A549 (cell line): ENCODE data around the gene UBASH3B. TPM values are rescaled to one million over a fixed set of nuclear protein-coding genes. Genes with fewer than 3 reads are reported as not detected.

Source experiments
- ATAC-seq, 2 experiments: fragments of 200-7000 bp in 1 of 2; fragments of >200 bp in 1 of 2; cut with Nextera tagmentation in 1 of 2; cut with Tn5 transposase in 1 of 2; 3 replicates each; pipeline versions ENCODE4 v1.8.0 to v1.9.1; 2018 to 2020; ENCODE audit warnings: mild to moderate bottlenecking in 1 of 2, moderate library complexity in 1 of 2
- CTCF ChIA-PET: fragments of 300-600 bp; sonication (Branson Sonifier 250); formaldehyde crosslinking; extraction: SDS; loops from one replicate; lab custom pipeline; 2021; ENCODE audit warnings: antibody characterized with exemption, inconsistent platforms; lab: Yijun Ruan, JAX
- POLR2A ChIA-PET: fragments of 350-600 bp; formaldehyde crosslinking; extraction: SDS; loops from one replicate; lab custom pipeline; 2021; ENCODE audit warnings: antibody characterized with exemption, inconsistent platforms; lab: Yijun Ruan, JAX
- DNase-seq, 2 experiments: peaks; one replicate each; pipeline versions ENCODE4 v3.0.0 to v3.0.0-alpha.2; 2011 to 2016; ENCODE audit warnings: low read depth in 1 of 2, low spot score in 1 of 2
- FAIRE-seq: peaks from 2 replicates; lab custom pipeline; 2011; peaks lifted over from hg19 to GRCh38; lab: Jason Lieb, UNC
- H3K27ac ChIP-seq, 2 experiments: fragments of >200 bp; sonication (Bioruptor Twin); formaldehyde crosslinking; 3 replicates each; pipeline ENCODE4 v1.5.1; 2016 to 2017
- H3K4me1 ChIP-seq: fragments of >200 bp; sonication (Bioruptor Twin); formaldehyde crosslinking; 3 replicates; pipeline ENCODE4 v1.6.1; 2016
- H3K4me2 ChIP-seq: fragments of >200 bp; sonication (Bioruptor Twin); formaldehyde crosslinking; 3 replicates; pipeline ENCODE4 v1.6.1; 2016
- H3K4me3 ChIP-seq: fragments of >200 bp; sonication (Bioruptor Twin); formaldehyde crosslinking; 3 replicates; pipeline ENCODE4 v1.5.1; 2016
- H3K9me3 ChIP-seq: fragments of >200 bp; sonication (Bioruptor Twin); formaldehyde crosslinking; 3 replicates; pipeline ENCODE4 v1.6.1; 2016
- CBX2 ChIP-seq: fragments of 200-600 bp; sonication (generic); IDR thresholded peaks from 2 replicates; pipeline ENCODE4 v1.6.1; 2016; ENCODE audit warnings: low read depth, mild to moderate bottlenecking, borderline replicate concordance
- CEBPB ChIP-seq, 2 experiments: fragments of >200 bp in 1 of 2; sonication (Bioruptor Twin) in 1 of 2; formaldehyde crosslinking in 1 of 2; IDR thresholded peaks; 2 replicates each; pipeline ENCODE4 v1.6.1; 2012 to 2016
- CHD4 ChIP-seq: fragments of 200-600 bp; sonication (generic); IDR thresholded peaks from 2 replicates; pipeline ENCODE4 v1.6.1; 2016; ENCODE audit warnings: antibody characterized with exemption, mild to moderate bottlenecking, borderline replicate concordance
- CTCF ChIP-seq: fragments of >200 bp; sonication (Bioruptor Twin); formaldehyde crosslinking; IDR thresholded peaks from 3 replicates; pipeline ENCODE4 v1.5.1; 2016
- E2F6 ChIP-seq: IDR thresholded peaks from 2 replicates; pipeline ENCODE4 v1.6.1; 2012; ENCODE audit warnings: low read depth, borderline replicate concordance
- EHF ChIP-seq: fragments of 250-450 bp; sonication (Bioruptor Pico); IDR thresholded peaks from 2 replicates; pipeline ENCODE4 v1.5.0; 2020; ENCODE audit warnings: mild to moderate bottlenecking
- EP300 ChIP-seq, 2 experiments: fragments of >200 bp; sonication (Bioruptor Twin); formaldehyde crosslinking; IDR thresholded peaks; 2 replicates in 1 of 2; 3 replicates in 1 of 2; pipeline ENCODE4 v1.6.1; 2016 to 2017
- FOSB ChIP-seq: fragments of 250-450 bp; sonication (Bioruptor Pico); IDR thresholded peaks from 2 replicates; pipeline ENCODE4 v1.5.0; 2020; ENCODE audit warnings: mild to moderate bottlenecking, moderate library complexity
- FOSL2 ChIP-seq, 2 experiments: fragments of 450-650 bp in 1 of 2; fragments of >200 bp in 1 of 2; sonication (Bioruptor Twin) in 1 of 2; formaldehyde crosslinking; IDR thresholded peaks; 2 replicates each; pipeline versions ENCODE4 v1.5.0 to v1.6.1; 2016 to 2020; ENCODE audit warnings: mild to moderate bottlenecking in 1 of 2, moderate library complexity in 1 of 2
- HEYL ChIP-seq: fragments of 250-450 bp; sonication (Bioruptor Pico); IDR thresholded peaks from 2 replicates; pipeline ENCODE4 v1.8.0; 2021; ENCODE audit warnings: mild to moderate bottlenecking, moderate library complexity
- JUN ChIP-seq, 2 experiments: fragments of >200 bp; sonication (Bioruptor Twin); formaldehyde crosslinking; IDR thresholded peaks; 2 replicates in 1 of 2; 3 replicates in 1 of 2; pipeline ENCODE4 v1.6.1; 2016 to 2017
- MAFK ChIP-seq: fragments of 450-650 bp; IDR thresholded peaks from 2 replicates; pipeline ENCODE4 v1.6.1; 2014; ENCODE audit not compliant: partially characterized antibody
- MAZ ChIP-seq: fragments of 150-350 bp; IDR thresholded peaks from 2 replicates; pipeline ENCODE4 v1.6.1; 2014; ENCODE audit warnings: antibody characterized with exemption, low read depth, low read length, borderline replicate concordance
- POLR2AphosphoS2 ChIP-seq: conservative IDR thresholded peaks from 2 replicates; pipeline ENCODE4 v1.6.1; 2012; ENCODE audit warnings: low read length, improper control_type of control experiment, inconsistent platforms
- RAD21 ChIP-seq, 2 experiments: fragments of >200 bp in 1 of 2; sonication (Bioruptor Twin) in 1 of 2; formaldehyde crosslinking in 1 of 2; IDR thresholded peaks in 1 of 2; conservative IDR thresholded peaks in 1 of 2; 2 replicates in 1 of 2; 3 replicates in 1 of 2; pipeline ENCODE4 v1.6.1; 2012 to 2018; ENCODE audit warnings: inconsistent platforms in 1 of 2
- RARB ChIP-seq: fragments of 250-450 bp; sonication (Bioruptor Pico); IDR thresholded peaks from 2 replicates; pipeline ENCODE4 v1.8.0; 2021; ENCODE audit warnings: mild to moderate bottlenecking, moderate library complexity
- REST ChIP-seq: fragments of 200-600 bp; sonication (generic); IDR thresholded peaks from 2 replicates; pipeline ENCODE4 v1.6.1; 2016; ENCODE audit warnings: antibody characterized with exemption, mild to moderate bottlenecking, moderate library complexity
- RFX5 ChIP-seq: fragments of 450-650 bp; IDR thresholded peaks from 2 replicates; pipeline ENCODE4 v1.7.1; 2014; ENCODE audit warnings: antibody characterized with exemption, mild to moderate bottlenecking, moderate library complexity
- SMC3 ChIP-seq: fragments of >200 bp; sonication (Bioruptor Twin); formaldehyde crosslinking; IDR thresholded peaks from 3 replicates; pipeline ENCODE4 v1.6.1; 2018; ENCODE audit warnings: inconsistent platforms
- TP53 ChIP-seq: fragments of 250-450 bp; sonication (Bioruptor Pico); IDR thresholded peaks from 2 replicates; pipeline ENCODE4 v1.5.0; 2021; ENCODE audit warnings: mild to moderate bottlenecking, moderate library complexity
- ZNF302 ChIP-seq: fragments of 250-450 bp; sonication (Bioruptor Pico); IDR thresholded peaks from 2 replicates; pipeline ENCODE4 v1.9.0; 2021; ENCODE audit warnings: inconsistent platforms, mild to moderate bottlenecking, moderate library complexity
- WGBS: methylation state at CpG from one replicate; pipeline ENCODE4 v1.1.6; 2017; ENCODE audit errors: missing lambda C conversion rate; 5-methylcytosine and 5-hydroxymethylcytosine counted together
- polyA plus RNA-seq, 4 experiments: library from polyadenylated mRNA; depleted of rRNA in 3 of 4; stranded (reverse); fragments of >200 nt; fragmentation: RNase III in 1 of 4; extraction: RNeasy Plus Mini Kit Qiagen cat#74134 plus additional on column Dnase treatment in 1 of 4; gene quantifications; 2 replicates in 3 of 4; 3 replicates in 1 of 4; pipeline ENCODE4 v1.2.3, GENCODE V29; 2011 to 2017

UBASH3B gene
- polyA plus RNA-seq, 2 of the 4 experiments (the other 2 are of a cell fraction): 33.4 to 43.0 TPM

GRCh38 chr11:122633219-122633829 is 22.2 kb upstream of the UBASH3B start:
- Histone ChIP-seq H3K27ac (peak overlapping the region; percentile 45 to 71), H3K9me3 (no peaks in the 10 kb centered on the region), H3K4me2 (peak overlapping the region; percentile 49), H3K4me3 (no peak overlapping the region), H3K4me1 (peaks cover 48% of the 10 kb centered on the region)
- ChIA-PET POLR2A (interaction anchor here (1.5 kb wide), 1 partner anchor 23 kb away, joined by 3 read pairs; no protein-coding TSS in a partner anchor), CTCF (interaction anchor here (0.6 to 11.5 kb wide), 42 partner anchors 9 to 420 kb away, joined by 3 to 212 read pairs (median 4); partner anchors contain the start of gene UBASH3B)
- no peak for TF ChIP-seq EP300 (IDR thresholded peaks at IDR 0.05)
- no peak for TF ChIP-seq CBX2
- no peak for TF ChIP-seq FOSB (CRISPR knock-in tag)
- TF ChIP-seq EHF (CRISPR knock-in tag): no peak
- TF ChIP-seq SMC3: peak; percentile 87
- TF ChIP-seq RFX5: no peak
- TF ChIP-seq RAD21 (conservative IDR thresholded peaks at IDR 0.05 in 1 of 2, IDR thresholded peaks at IDR 0.05 in 1 of 2): peak; percentile 89 to 92
- TF ChIP-seq CEBPB (IDR thresholded peaks at IDR 0.05): peak in 1 of 2 experiments; percentile 20; a peak in 1 of 4 replicates
- peak; percentile 71 for TF ChIP-seq CTCF
- TF ChIP-seq E2F6: no peak
- no peak for TF ChIP-seq TP53 (CRISPR knock-in tag)
- TF ChIP-seq POLR2AphosphoS2: no peak
- no peak for TF ChIP-seq FOSL2 (IDR thresholded peaks at IDR 0.05)
- no peak for TF ChIP-seq FOSL2 (CRISPR knock-in tag; IDR thresholded peaks at IDR 0.05)
- TF ChIP-seq HEYL (CRISPR knock-in tag): no peak
- WGBS: 21% methylated on average over 8 of the region's 8 CpGs
- ATAC-seq (peak; percentile 79; a peak in 5 of 6 replicates), FAIRE-seq (no peak), DNase-seq (peak; percentile 34 to 69)

- Histone ChIP-seq H3K4me2 (no peak overlapping the region), H3K27ac (peak overlapping the region; percentile 66 to 71)
- DNase-seq: no peak
Observed at GRCh38 chr11:122634501-122634900, 21.0 kb upstream of the UBASH3B start.

More at GRCh38 chr11:122634501-122634900, 21.0 kb upstream of the UBASH3B start:
- H3K4me1 ChIP-seq: peaks cover 39% of the 10 kb centered on the region
- POLR2A ChIA-PET: interaction anchor here (1.5 kb wide), 1 partner anchor 22 kb away, joined by 3 read pairs; no protein-coding TSS in a partner anchor
- ATAC-seq: peak in 1 of 2 experiments; percentile 26; a peak in 1 of 6 replicates
- 75% methylated on average over 8 of the region's 8 CpGs for WGBS
- no peak for FAIRE-seq
- no peak overlapping the region for H3K4me3 ChIP-seq
- TF ChIP-seq MAFK: no peak
- TF ChIP-seq FOSB (CRISPR knock-in tag): no peak
- no peak for TF ChIP-seq ZNF302 (CRISPR knock-in tag)
- no peak for TF ChIP-seq CHD4
- no peak for TF ChIP-seq E2F6
- TF ChIP-seq MAZ: no peak
- no peak for TF ChIP-seq REST
- no peak for TF ChIP-seq RARB (CRISPR knock-in tag)
- no peak for TF ChIP-seq JUN (IDR thresholded peaks at IDR 0.05)
- CTCF ChIA-PET: interaction anchor here (0.9 to 11.5 kb wide), 7 partner anchors 22 to 627 kb away, joined by 3 to 212 read pairs (median 13); partner anchors contain the start of gene UBASH3B
- H3K9me3 ChIP-seq: no peaks in the 10 kb centered on the region
